Measurements from ENCODE around the gene PDE4B.

Gene PDE4B

GRCh38 chr1:66384258-66384921 is 591.7 kb downstream of the PDE4B start:
- Histone ChIP-seq H3K4me1 (ENCODE audit: insufficient read depth, low read length, severe bottlenecking) (peaks cover 24% of the 10 kb centered on the region), H3K9ac (ENCODE audit: low read length) (no peak overlapping the region), H3K9me2 (ENCODE audit: low read depth, low read length) (no peaks in the 10 kb centered on the region), H3K27me3 (ENCODE audit: insufficient read depth, low read length) (no peaks in the 10 kb centered on the region), H4K20me1 (ENCODE audit: insufficient read depth, low read length) (no peaks in the 10 kb centered on the region), H3K9me3 (ENCODE audit: low read length) (peaks cover 52% of the 10 kb centered on the region), H3K27ac (ENCODE audit: low read depth, low read length, poor library complexity, severe bottlenecking) (no peak overlapping the region), H3K36me3 (ENCODE audit: insufficient read depth, low read length) (no peaks in the 10 kb centered on the region; the same call in 1 of the 2 replicates), H2AFZ (ENCODE audit: low read length) (no peak overlapping the region), H3F3A (ENCODE audit: insufficient read depth, low read length) (no peaks in the 10 kb centered on the region), H3K79me2 (ENCODE audit: insufficient read depth, low read length) (no peaks in the 10 kb centered on the region), H3K4me3 (ENCODE audit: low read depth, low read length, poor library complexity, severe bottlenecking) (no peak overlapping the region), H3K4me2 (ENCODE audit: low read length) (no peak overlapping the region)
- TF ChIP-seq CTCF (IDR thresholded peaks at IDR 0.05; ENCODE audit: low read length) (no peak), EZH2 (IDR thresholded peaks at IDR 0.05; ENCODE audit: borderline replicate concordance, low read length) (no peak)

GRCh38 chr1:66386712-66387111 is 594.0 kb downstream of the PDE4B start:
- H2AFZ ChIP-seq (ENCODE audit: low read length) = no peak overlapping the region
- no peaks in the 10 kb centered on the region for H3K79me2 ChIP-seq (ENCODE audit: insufficient read depth, low read length)
- H4K20me1 ChIP-seq (ENCODE audit: insufficient read depth, low read length) = no peaks in the 10 kb centered on the region
- H3K9me3 ChIP-seq (ENCODE audit: low read length) = peaks cover 64% of the 10 kb centered on the region
- H3F3A ChIP-seq (ENCODE audit: insufficient read depth, low read length) = no peaks in the 10 kb centered on the region
- H3K36me3 ChIP-seq (ENCODE audit: insufficient read depth, low read length) = no peaks in the 10 kb centered on the region; the same call in 1 of the 2 replicates
- no peak overlapping the region for H3K9ac ChIP-seq (ENCODE audit: low read length)
- H3K27me3 ChIP-seq (ENCODE audit: insufficient read depth, low read length) = no peaks in the 10 kb centered on the region
- no peak overlapping the region for H3K4me2 ChIP-seq (ENCODE audit: low read length)
- H3K4me3 ChIP-seq (ENCODE audit: low read depth, low read length, poor library complexity, severe bottlenecking) = no peak overlapping the region
- H3K27ac ChIP-seq (ENCODE audit: low read depth, low read length, poor library complexity, severe bottlenecking) = no peak overlapping the region
- H3K4me1 ChIP-seq (ENCODE audit: insufficient read depth, low read length, severe bottlenecking) = peaks cover under 1% of the 10 kb centered on the region
- TF ChIP-seq EZH2 (IDR thresholded peaks at IDR 0.05; ENCODE audit: borderline replicate concordance, low read length) (no peak), CTCF (IDR thresholded peaks at IDR 0.05; ENCODE audit: low read length) (no peak)
- H3K9me2 ChIP-seq (ENCODE audit: low read depth, low read length) = no peaks in the 10 kb centered on the region

GRCh38 chr1:66388913-66389312 is 596.2 kb downstream of the PDE4B start:
- Histone ChIP-seq H3F3A (ENCODE audit: insufficient read depth, low read length) (no peaks in the 10 kb centered on the region), H3K9ac (ENCODE audit: low read length) (no peak overlapping the region), H3K4me2 (ENCODE audit: low read length) (no peak overlapping the region), H3K4me3 (ENCODE audit: low read depth, low read length, poor library complexity, severe bottlenecking) (no peak overlapping the region), H3K9me3 (ENCODE audit: low read length) (peaks cover 44% of the 10 kb centered on the region), H3K27me3 (ENCODE audit: insufficient read depth, low read length) (no peaks in the 10 kb centered on the region), H3K4me1 (ENCODE audit: insufficient read depth, low read length, severe bottlenecking) (peaks cover 3% of the 10 kb centered on the region), H3K9me2 (ENCODE audit: low read depth, low read length) (no peaks in the 10 kb centered on the region), H3K36me3 (ENCODE audit: insufficient read depth, low read length) (no peaks in the 10 kb centered on the region; the same call in 1 of the 2 replicates), H3K79me2 (ENCODE audit: insufficient read depth, low read length) (no peaks in the 10 kb centered on the region), H4K20me1 (ENCODE audit: insufficient read depth, low read length) (no peaks in the 10 kb centered on the region), H2AFZ (ENCODE audit: low read length) (no peak overlapping the region), H3K27ac (ENCODE audit: low read depth, low read length, poor library complexity, severe bottlenecking) (no peak overlapping the region)
- TF ChIP-seq CTCF (IDR thresholded peaks at IDR 0.05; ENCODE audit: low read length) (no peak), EZH2 (IDR thresholded peaks at IDR 0.05; ENCODE audit: borderline replicate concordance, low read length) (no peak)
